ENCODE measurements around the gene NOP14.

NOP14 gene

DNA sequence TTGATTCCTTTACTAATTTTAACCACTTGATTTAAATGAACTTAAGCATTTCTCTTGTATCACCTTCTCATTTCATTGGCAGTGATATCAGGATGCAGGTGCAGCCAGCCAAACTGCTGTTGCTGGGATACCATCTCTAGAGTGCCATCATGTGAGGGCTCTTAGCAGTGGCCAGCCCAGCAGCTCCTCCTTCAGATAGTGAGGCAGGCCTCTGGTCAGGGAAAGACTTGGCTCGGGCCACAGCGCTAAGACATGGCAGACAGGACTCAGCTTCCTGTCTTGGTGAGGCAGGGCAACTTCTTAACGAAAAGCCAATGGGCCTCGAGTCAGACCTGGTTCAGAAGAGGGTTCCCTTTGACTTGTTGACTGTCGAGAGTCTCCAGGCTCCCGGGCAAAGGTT, 50.0 kb downstream of the NOP14 start:
- peaks cover 3% of the 10 kb centered on the region; the same call in 1 of the 2 replicates for H3K9me3 ChIP-seq
- H3K4me3 ChIP-seq (ENCODE audit: low read depth, low read length), result no peak overlapping the region
- no peak for DNase-seq
- peaks cover 57% of the 10 kb centered on the region for H3K36me3 ChIP-seq
- no peaks in the 10 kb centered on the region for H3K27me3 ChIP-seq
- H3K4me1 ChIP-seq, result no peaks in the 10 kb centered on the region
- TF ChIP-seq, protein P1, sequence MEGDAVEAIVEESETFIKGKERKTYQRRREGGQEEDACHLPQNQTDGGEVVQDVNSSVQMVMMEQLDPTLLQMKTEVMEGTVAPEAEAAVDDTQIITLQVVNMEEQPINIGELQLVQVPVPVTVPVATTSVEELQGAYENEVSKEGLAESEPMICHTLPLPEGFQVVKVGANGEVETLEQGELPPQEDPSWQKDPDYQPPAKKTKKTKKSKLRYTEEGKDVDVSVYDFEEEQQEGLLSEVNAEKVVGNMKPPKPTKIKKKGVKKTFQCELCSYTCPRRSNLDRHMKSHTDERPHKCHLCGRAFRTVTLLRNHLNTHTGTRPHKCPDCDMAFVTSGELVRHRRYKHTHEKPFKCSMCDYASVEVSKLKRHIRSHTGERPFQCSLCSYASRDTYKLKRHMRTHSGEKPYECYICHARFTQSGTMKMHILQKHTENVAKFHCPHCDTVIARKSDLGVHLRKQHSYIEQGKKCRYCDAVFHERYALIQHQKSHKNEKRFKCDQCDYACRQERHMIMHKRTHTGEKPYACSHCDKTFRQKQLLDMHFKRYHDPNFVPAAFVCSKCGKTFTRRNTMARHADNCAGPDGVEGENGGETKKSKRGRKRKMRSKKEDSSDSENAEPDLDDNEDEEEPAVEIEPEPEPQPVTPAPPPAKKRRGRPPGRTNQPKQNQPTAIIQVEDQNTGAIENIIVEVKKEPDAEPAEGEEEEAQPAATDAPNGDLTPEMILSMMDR (IDR thresholded peaks at IDR 0.05; ENCODE audit: low read depth, low read length), result no peak

DNA sequence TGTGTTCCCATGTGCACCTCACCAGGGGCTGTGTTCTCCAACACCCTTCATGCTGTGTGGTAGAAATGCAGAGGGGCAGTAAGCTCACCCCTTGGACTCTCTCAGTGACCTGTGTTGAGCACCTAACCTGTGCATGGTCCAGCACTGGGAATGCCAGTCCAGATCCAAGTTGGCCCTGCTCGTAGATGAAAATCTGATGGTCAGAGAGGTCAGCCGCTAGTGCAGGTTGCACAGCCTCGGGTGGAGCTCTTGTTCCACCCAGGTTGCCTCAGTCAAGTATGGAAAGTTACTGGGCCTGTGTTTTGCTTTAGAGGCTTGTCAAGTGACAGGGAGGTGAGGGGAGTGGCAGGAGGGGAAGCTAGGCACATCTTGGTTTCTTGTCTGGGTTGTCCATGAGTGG, 51.3 kb downstream of the NOP14 start:
- Histone ChIP-seq H3K27me3 (no peaks in the 10 kb centered on the region), H3K36me3 (peaks cover 68% of the 10 kb centered on the region)
- TF ChIP-seq, protein P1 (IDR thresholded peaks at IDR 0.05; ENCODE audit: low read depth, low read length), result no peak

DNA sequence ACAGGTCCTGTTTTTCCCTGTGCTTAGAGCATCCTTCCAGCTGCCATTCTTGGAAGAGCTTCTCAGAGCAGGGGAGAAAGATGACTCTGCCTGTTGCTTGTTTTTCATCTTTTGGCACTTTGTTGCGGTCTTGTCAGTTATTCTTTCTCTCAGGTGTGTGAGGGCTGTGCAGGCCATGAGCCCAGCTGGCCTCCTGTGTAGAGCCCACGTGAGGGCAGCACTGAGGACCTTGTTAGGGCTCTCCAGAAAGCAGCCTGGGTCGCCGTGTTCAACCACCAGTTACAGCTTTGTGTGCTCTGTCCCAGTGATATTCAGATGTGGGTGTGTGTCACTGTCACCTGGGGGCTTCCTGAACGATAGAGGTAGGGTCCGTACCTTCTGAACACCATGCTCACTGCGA, 52.8 kb downstream of the NOP14 start:
- DNase-seq, result no peak
- Histone ChIP-seq H3K4me3 (ENCODE audit: low read depth, low read length) (no peak overlapping the region), H3K27me3 (no peaks in the 10 kb centered on the region), H3K36me3 (peaks cover 62% of the 10 kb centered on the region), H3K4me1 (peaks cover 7% of the 10 kb centered on the region), H3K9me3 (no peaks in the 10 kb centered on the region)
- TF ChIP-seq, protein P1 (IDR thresholded peaks at IDR 0.05; ENCODE audit: low read depth, low read length), result no peak

More for the DNA sequence above, 51.3 kb downstream of the NOP14 start:
- H3K4me3 ChIP-seq (ENCODE audit: low read depth, low read length), result no peak overlapping the region
- no peak for DNase-seq
- H3K4me1 ChIP-seq, result no peaks in the 10 kb centered on the region
- peaks cover 3% of the 10 kb centered on the region; the same call in 1 of the 2 replicates for H3K9me3 ChIP-seq

DNA sequence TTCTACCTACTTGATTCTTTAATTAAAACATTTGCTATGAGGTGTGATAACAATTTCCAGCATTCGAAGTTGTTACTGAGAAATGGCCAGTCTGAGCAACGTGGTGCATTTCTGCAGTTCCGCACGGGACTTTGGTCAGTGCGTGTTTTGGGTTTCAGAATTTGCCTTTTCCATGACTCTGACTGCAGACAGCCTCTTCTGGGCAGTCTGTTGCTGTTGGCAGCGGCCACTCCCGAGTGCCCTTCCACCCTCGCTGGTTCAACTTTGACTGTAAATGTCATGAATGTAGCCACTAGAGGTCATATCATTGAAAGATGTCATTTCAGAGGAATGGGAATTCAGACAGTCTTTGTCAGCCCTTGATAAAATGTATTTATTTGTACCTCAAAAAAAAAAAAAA, 53.6 kb downstream of the NOP14 start:
- DNase-seq, result no peak
- Histone ChIP-seq H3K27me3 (no peaks in the 10 kb centered on the region), H3K36me3 (peaks cover 58% of the 10 kb centered on the region), H3K4me1 (peaks cover 7% of the 10 kb centered on the region), H3K4me3 (ENCODE audit: low read depth, low read length) (no peak overlapping the region), H3K9me3 (no peaks in the 10 kb centered on the region)
- TF ChIP-seq, protein P1 (IDR thresholded peaks at IDR 0.05; ENCODE audit: low read depth, low read length), result no peak

DNA sequence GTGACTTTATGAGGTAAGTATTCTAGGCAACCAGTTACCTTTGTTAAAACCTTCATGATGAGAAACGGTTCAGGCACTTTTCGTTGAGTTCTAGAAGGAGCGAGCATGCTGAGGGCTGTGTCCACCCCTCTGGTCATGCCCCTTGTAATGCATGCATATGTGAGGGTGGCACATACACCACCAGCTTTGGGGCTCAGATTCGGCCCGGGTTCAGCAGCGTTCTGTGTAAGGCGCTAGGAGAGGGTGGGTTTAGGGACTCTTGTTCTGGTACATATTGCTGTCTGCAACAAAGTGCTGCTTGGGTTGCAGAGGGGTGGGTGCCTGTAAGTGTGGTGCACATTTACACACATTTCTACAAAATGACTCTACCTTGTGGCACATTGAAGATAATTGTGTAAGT, 54.5 kb downstream of the NOP14 start:
- H3K4me3 ChIP-seq (ENCODE audit: low read depth, low read length), result no peak overlapping the region
- H3K36me3 ChIP-seq, result peaks cover 62% of the 10 kb centered on the region
- no peaks in the 10 kb centered on the region for H3K9me3 ChIP-seq
- H3K27me3 ChIP-seq, result no peaks in the 10 kb centered on the region
- H3K4me1 ChIP-seq, result peaks cover 7% of the 10 kb centered on the region
- TF ChIP-seq, protein P1 (IDR thresholded peaks at IDR 0.05; ENCODE audit: low read depth, low read length), result no peak
- DNase-seq, result no peak

DNA sequence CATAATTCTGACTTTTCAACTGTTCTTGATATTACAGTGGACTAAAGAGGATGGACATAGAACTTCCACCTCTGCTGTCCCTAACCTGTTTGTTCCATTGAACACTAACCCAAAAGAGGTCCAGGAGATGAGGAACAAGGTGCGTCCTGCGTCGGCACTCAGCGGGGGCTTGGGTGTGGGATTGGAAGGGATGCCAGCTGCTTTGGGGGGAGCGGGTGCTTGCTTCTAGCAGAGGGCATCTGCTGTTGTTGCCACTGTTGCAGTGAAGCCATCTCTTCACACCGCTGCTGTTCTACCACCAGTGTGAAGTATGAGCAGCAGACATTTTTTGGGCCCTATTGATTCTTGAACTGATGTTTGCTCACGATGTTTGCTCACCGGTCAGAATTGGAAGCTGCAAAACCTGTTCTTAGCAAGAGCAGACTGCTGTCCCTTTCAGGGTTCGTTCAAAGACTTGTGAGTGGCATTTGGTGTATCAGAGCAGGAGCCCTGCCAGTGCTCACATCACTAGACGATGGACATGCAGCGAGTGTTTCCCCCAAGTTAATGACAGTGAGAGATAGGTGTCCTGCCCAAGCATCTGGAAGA, 55.4 kb downstream of the NOP14 start:
- Histone ChIP-seq H3K9me3 (no peaks in the 10 kb centered on the region), H3K4me3 (ENCODE audit: low read depth, low read length) (no peak overlapping the region), H3K4me1 (peaks cover 7% of the 10 kb centered on the region), H3K36me3 (peaks cover 62% of the 10 kb centered on the region), H3K27me3 (no peaks in the 10 kb centered on the region)
- DNase-seq, result no peak
- TF ChIP-seq, protein P1 (IDR thresholded peaks at IDR 0.05; ENCODE audit: low read depth, low read length), result no peak
